Measurements from ENCODE around the gene CFAP97D2.

The CFAP97D2 gene

DNA sequence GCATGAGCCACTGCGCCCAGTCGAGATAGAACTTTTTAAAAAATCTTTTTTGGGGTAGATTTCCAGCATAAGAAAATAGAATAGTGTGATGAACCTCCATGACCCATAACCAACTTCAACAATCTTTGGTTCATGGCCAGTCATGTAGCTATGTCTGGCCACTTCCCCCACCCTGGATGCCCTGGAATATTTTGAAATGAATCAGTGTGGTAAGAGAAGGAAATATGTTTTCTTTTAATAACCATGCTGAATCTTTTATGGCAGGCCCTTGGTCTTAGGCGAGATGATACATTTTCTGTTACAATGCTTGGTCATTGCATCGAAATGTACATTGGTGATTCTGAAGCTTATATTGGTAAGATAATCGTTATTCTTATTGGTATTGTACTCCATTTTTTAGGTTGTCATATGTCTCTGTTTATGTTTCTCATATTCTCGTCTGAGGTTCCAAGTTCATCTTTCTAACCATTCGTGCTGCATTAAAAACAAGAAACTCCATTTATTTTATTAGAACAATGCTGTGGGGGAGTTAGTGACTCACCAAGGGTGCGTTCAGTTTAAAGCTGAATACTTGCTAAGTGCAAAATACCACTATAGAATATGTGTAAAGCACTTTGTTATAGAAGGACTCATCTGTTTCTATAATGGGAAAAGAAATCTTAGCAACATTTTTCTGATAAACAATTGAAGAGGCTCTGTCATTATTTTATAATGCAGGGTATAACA, 86.0 kb downstream of the CFAP97D2 start:
- Mint-ChIP-seq H3K27ac (no peak overlapping the region), H3K9me3 (peaks cover 4% of the 10 kb centered on the region), H3K27me3 (ENCODE audit: low read depth, poor library complexity) (peaks cover under 1% of the 10 kb centered on the region), H3K36me3 (ENCODE audit: low read depth) (peaks cover 85% of the 10 kb centered on the region), H3K4me3 (no peak overlapping the region), H3K4me1 (peaks cover 18% of the 10 kb centered on the region)
- DNase-seq = no peak
- no peak for TF ChIP-seq CTCF (IDR thresholded peaks at IDR 0.05)

- no peak overlapping the region for H3K27ac Mint-ChIP-seq
- no peak for DNase-seq
- H3K36me3 Mint-ChIP-seq (ENCODE audit: low read depth) = peaks cover 82% of the 10 kb centered on the region
- peaks cover 6% of the 10 kb centered on the region for H3K4me1 Mint-ChIP-seq
- no peak overlapping the region for H3K4me3 Mint-ChIP-seq
- H3K9me3 Mint-ChIP-seq = peaks cover 4% of the 10 kb centered on the region
- TF ChIP-seq CTCF (IDR thresholded peaks at IDR 0.05) = no peak
- no peaks in the 10 kb centered on the region for H3K27me3 Mint-ChIP-seq (ENCODE audit: low read depth, poor library complexity)
Observed at GRCh38 chr13:114266241-114266640, 87.2 kb downstream of the CFAP97D2 start.

GRCh38 chr13:114268344-114269280, 89.6 kb downstream of the CFAP97D2 start:
- no peak for TF ChIP-seq CTCF (IDR thresholded peaks at IDR 0.05)
- Mint-ChIP-seq H3K4me1 (no peaks in the 10 kb centered on the region), H3K9me3 (peaks cover 4% of the 10 kb centered on the region), H3K27ac (no peak overlapping the region), H3K4me3 (no peak overlapping the region), H3K27me3 (ENCODE audit: low read depth, poor library complexity) (no peaks in the 10 kb centered on the region), H3K36me3 (ENCODE audit: low read depth) (peaks cover 83% of the 10 kb centered on the region)
- DNase-seq = no peak

DNA sequence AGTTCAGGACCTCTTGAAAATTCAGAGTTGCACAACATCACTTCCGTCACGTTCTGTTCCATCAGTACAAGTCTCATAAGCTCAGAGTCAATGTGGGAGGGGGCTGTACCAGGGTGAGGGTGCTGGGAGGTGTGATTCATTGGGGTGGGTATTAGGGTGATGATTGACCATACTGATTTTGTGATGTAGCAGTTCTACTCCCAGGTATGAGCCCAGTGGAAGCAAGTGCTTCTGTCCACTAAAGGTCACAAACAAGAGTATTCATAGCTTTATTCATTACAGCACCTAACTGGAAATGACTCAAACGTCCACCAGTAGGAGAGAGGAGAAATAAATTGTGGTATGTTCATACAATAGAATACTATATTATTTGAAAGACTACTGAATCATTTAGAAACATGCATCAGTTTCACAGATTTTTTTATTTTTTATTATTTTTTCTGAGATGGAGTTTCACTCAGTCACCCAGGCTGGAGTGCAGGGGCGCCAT, 90.3 kb downstream of the CFAP97D2 start:
- Mint-ChIP-seq H3K36me3 (ENCODE audit: low read depth) (peaks cover 84% of the 10 kb centered on the region), H3K9me3 (peaks cover 4% of the 10 kb centered on the region), H3K4me3 (no peak overlapping the region), H3K27ac (no peak overlapping the region), H3K4me1 (no peaks in the 10 kb centered on the region), H3K27me3 (ENCODE audit: low read depth, poor library complexity) (no peaks in the 10 kb centered on the region)
- no peak for TF ChIP-seq CTCF (IDR thresholded peaks at IDR 0.05)
- DNase-seq = no peak

All from nephron progenitor cell (in vitro differentiated cells).